Mesendoderm (in vitro differentiated cells): Measurements from ENCODE around the gene CH25H.

Experiments
- DNase-seq: peaks from one replicate; pipeline ENCODE4 v3.0.0; 2013
- H2AK5ac ChIP-seq: 2 replicates; pipeline ENCODE4 v1.6.1; 2013; ENCODE audit warnings: low read length, inconsistent platforms
- H2BK120ac ChIP-seq: 2 replicates; pipeline ENCODE4 v1.6.1; 2013; ENCODE audit warnings: low read depth, mild to moderate bottlenecking, low read length, moderate library complexity, mixed read lengths
- H2BK15ac ChIP-seq: replicated peaks from 2 replicates; pipeline ENCODE4 v1.6.1; 2013; ENCODE audit warnings: low read depth, mild to moderate bottlenecking, moderate library complexity
- H2BK5ac ChIP-seq: 2 replicates; pipeline ENCODE4 v1.6.1; 2013; ENCODE audit warnings: low read length, inconsistent platforms
- H3K18ac ChIP-seq: 2 replicates; pipeline ENCODE4 v1.6.1; 2013; ENCODE audit warnings: mild to moderate bottlenecking, low read length, mixed read lengths
- H3K23ac ChIP-seq: one replicate; pipeline ENCODE4 v1.6.1; 2013; ENCODE audit warnings: low read length
- H3K27ac ChIP-seq: 2 replicates; pipeline ENCODE4 v1.5.1; 2013; ENCODE audit warnings: low read depth, mild to moderate bottlenecking, inconsistent platforms, low read length, moderate library complexity
- H3K27me3 ChIP-seq: 2 replicates; pipeline ENCODE4 v1.6.1; 2013; ENCODE audit warnings: low read length, control low read depth, mild to moderate bottlenecking, inconsistent platforms; ENCODE audit not compliant: insufficient read depth, poor library complexity
- H3K36me3 ChIP-seq: 2 replicates; pipeline ENCODE4 v1.6.1; 2013; ENCODE audit warnings: low read length, inconsistent platforms; ENCODE audit not compliant: control insufficient read depth, insufficient read depth
- H3K4ac ChIP-seq: one replicate; pipeline ENCODE4 v1.6.1; 2013; ENCODE audit warnings: low read depth, mild to moderate bottlenecking, low read length, moderate library complexity
- H3K4me1 ChIP-seq: 2 replicates; pipeline ENCODE4 v1.6.1; 2013; ENCODE audit warnings: low read depth, low read length, inconsistent platforms; ENCODE audit not compliant: control insufficient read depth
- H3K4me2 ChIP-seq: 2 replicates; pipeline ENCODE4 v1.6.1; 2013; ENCODE audit warnings: low read length
- H3K4me3 ChIP-seq: 2 replicates; pipeline ENCODE4 v1.5.1; 2013; ENCODE audit warnings: mild to moderate bottlenecking, low read length
- H3K56ac ChIP-seq: one replicate; pipeline ENCODE4 v1.6.1; 2013; ENCODE audit warnings: low read length
- H3K79me1 ChIP-seq: 2 replicates; pipeline ENCODE4 v1.6.1; 2013; ENCODE audit warnings: low read length, inconsistent platforms
- H3K79me2 ChIP-seq: 2 replicates; pipeline ENCODE4 v1.6.1; 2013; ENCODE audit warnings: mild to moderate bottlenecking, low read length; ENCODE audit not compliant: control insufficient read depth, insufficient read depth
- H3K9ac ChIP-seq: 2 replicates; pipeline ENCODE4 v1.6.1; 2013; ENCODE audit warnings: low read length, inconsistent platforms
- H4K5ac ChIP-seq: one replicate; pipeline ENCODE4 v1.6.1; 2013; ENCODE audit warnings: low read length
- H4K8ac ChIP-seq: one replicate; pipeline ENCODE4 v1.6.1; 2013; ENCODE audit warnings: low read depth, mild to moderate bottlenecking, control low read depth, low read length, moderate library complexity
- WGBS: extraction: QIAGEN DNeasy Blood & Tissue Kit; methylation state at CpG from one replicate; pipeline ENCODE4 v1.1.7; 2013; ENCODE audit warnings: low lambda C conversion rate, missing lambda C conversion rate; ENCODE audit not compliant: insufficient coverage; ENCODE audit errors: extremely low coverage; 5-methylcytosine and 5-hydroxymethylcytosine counted together

The CH25H gene

GRCh38 chr10:89185658-89186057 lies 21.5 kb downstream of the CH25H start:
- Histone ChIP-seq H2BK5ac (no peak overlapping the region), H4K8ac (no peak overlapping the region), H3K4me1 (no peaks in the 10 kb centered on the region), H2BK120ac (no peak overlapping the region), H3K27ac (no peak overlapping the region), H3K27me3 (no peaks in the 10 kb centered on the region), H2BK15ac (no peak overlapping the region), H3K79me1 (no peaks in the 10 kb centered on the region), H3K36me3 (no peaks in the 10 kb centered on the region), H3K4me3 (no peak overlapping the region), H2AK5ac (no peak overlapping the region), H4K5ac (no peak overlapping the region), H3K4me2 (no peak overlapping the region), H3K23ac (no peak overlapping the region), H3K79me2 (no peaks in the 10 kb centered on the region), H3K9ac (no peak overlapping the region), H3K18ac (no peak overlapping the region), H3K4ac (no peak overlapping the region), H3K56ac (no peak overlapping the region)
- DNase-seq, result no peak

- Histone ChIP-seq H2BK15ac (no peak overlapping the region), H3K27ac (no peak overlapping the region), H3K23ac (no peak overlapping the region), H3K4me1 (no peaks in the 10 kb centered on the region), H3K9ac (no peak overlapping the region), H2BK120ac (no peak overlapping the region), H3K4me3 (no peak overlapping the region), H3K79me2 (no peaks in the 10 kb centered on the region), H3K79me1 (no peaks in the 10 kb centered on the region), H3K4ac (no peak overlapping the region), H3K27me3 (no peaks in the 10 kb centered on the region), H4K5ac (no peak overlapping the region), H3K4me2 (no peak overlapping the region), H4K8ac (no peak overlapping the region), H3K56ac (no peak overlapping the region), H2BK5ac (no peak overlapping the region), H3K36me3 (no peaks in the 10 kb centered on the region), H2AK5ac (no peak overlapping the region), H3K18ac (no peak overlapping the region)
- no CpG with 5 or more reads among the region's 3 CpGs for WGBS
- no peak for DNase-seq
Measured at GRCh38 chr10:89184638-89185037, 22.5 kb downstream of the CH25H start.

- Histone ChIP-seq H3K4me2 (no peak overlapping the region), H3K79me1 (no peaks in the 10 kb centered on the region), H3K27me3 (no peaks in the 10 kb centered on the region), H4K5ac (no peak overlapping the region), H2AK5ac (no peak overlapping the region), H3K9ac (no peak overlapping the region), H2BK120ac (no peak overlapping the region), H3K79me2 (no peaks in the 10 kb centered on the region), H3K27ac (no peak overlapping the region), H2BK5ac (no peak overlapping the region), H3K36me3 (no peaks in the 10 kb centered on the region), H3K18ac (no peak overlapping the region), H3K4me3 (no peak overlapping the region), H4K8ac (no peak overlapping the region), H3K23ac (no peak overlapping the region), H3K4me1 (no peaks in the 10 kb centered on the region), H3K56ac (no peak overlapping the region), H2BK15ac (no peak overlapping the region), H3K4ac (no peak overlapping the region)
- no peak for DNase-seq
Measured at GRCh38 chr10:89183571-89183970, 23.5 kb downstream of the CH25H start.

- DNase-seq, result no peak
- no peak overlapping the region for H3K4me3 ChIP-seq
- H3K79me1 ChIP-seq, result no peaks in the 10 kb centered on the region
- H3K18ac ChIP-seq, result no peak overlapping the region
- H3K4me2 ChIP-seq, result no peak overlapping the region
- H2BK5ac ChIP-seq, result no peak overlapping the region
- H3K4ac ChIP-seq, result no peak overlapping the region
- no peak overlapping the region for H3K23ac ChIP-seq
- H3K9ac ChIP-seq, result no peak overlapping the region
- no peaks in the 10 kb centered on the region for H3K4me1 ChIP-seq
- H3K56ac ChIP-seq, result no peak overlapping the region
- no peaks in the 10 kb centered on the region for H3K79me2 ChIP-seq
- H3K36me3 ChIP-seq, result no peaks in the 10 kb centered on the region
- H2BK15ac ChIP-seq, result no peak overlapping the region
- H3K27me3 ChIP-seq, result no peaks in the 10 kb centered on the region
- H2BK120ac ChIP-seq, result no peak overlapping the region
- H3K27ac ChIP-seq, result no peak overlapping the region
- WGBS, result no CpG with 5 or more reads among the region's 2 CpGs
- H4K8ac ChIP-seq, result no peak overlapping the region
- H4K5ac ChIP-seq, result no peak overlapping the region
- H2AK5ac ChIP-seq, result no peak overlapping the region
Measured at GRCh38 chr10:89182894-89183293, 24.2 kb downstream of the CH25H start.

- no peaks in the 10 kb centered on the region for H3K79me2 ChIP-seq
- no peak overlapping the region for H3K56ac ChIP-seq
- H2AK5ac ChIP-seq, result no peak overlapping the region
- no peak overlapping the region for H3K4me3 ChIP-seq
- no peak overlapping the region for H2BK120ac ChIP-seq
- H3K4me1 ChIP-seq, result no peaks in the 10 kb centered on the region
- no peak overlapping the region for H2BK5ac ChIP-seq
- no peak overlapping the region for H3K4ac ChIP-seq
- no peak overlapping the region for H2BK15ac ChIP-seq
- no peak overlapping the region for H3K4me2 ChIP-seq
- no peaks in the 10 kb centered on the region for H3K36me3 ChIP-seq
- H4K5ac ChIP-seq, result no peak overlapping the region
- no peak overlapping the region for H3K23ac ChIP-seq
- no peaks in the 10 kb centered on the region for H3K27me3 ChIP-seq
- peak; percentile 18 for DNase-seq
- H3K27ac ChIP-seq, result no peak overlapping the region
- no peak overlapping the region for H4K8ac ChIP-seq
- H3K18ac ChIP-seq, result no peak overlapping the region
- H3K9ac ChIP-seq, result no peak overlapping the region
- no peaks in the 10 kb centered on the region for H3K79me1 ChIP-seq
Measured at GRCh38 chr10:89175816-89176215, 31.3 kb downstream of the CH25H start.

- DNase-seq, result no peak
- no peaks in the 10 kb centered on the region for H3K79me2 ChIP-seq
- no peaks in the 10 kb centered on the region for H3K4me1 ChIP-seq
Measured at GRCh38 chr10:89173075-89173474, 34.0 kb downstream of the CH25H start.

More at GRCh38 chr10:89173075-89173474, 34.0 kb downstream of the CH25H start:
- Histone ChIP-seq H3K27me3 (no peaks in the 10 kb centered on the region), H3K56ac (no peak overlapping the region), H3K9ac (no peak overlapping the region), H3K27ac (no peak overlapping the region), H3K79me1 (no peaks in the 10 kb centered on the region), H4K5ac (no peak overlapping the region), H3K4ac (no peak overlapping the region), H3K4me3 (no peak overlapping the region), H3K4me2 (no peak overlapping the region), H2BK15ac (no peak overlapping the region), H3K18ac (no peak overlapping the region), H3K36me3 (no peaks in the 10 kb centered on the region), H3K23ac (no peak overlapping the region), H2BK5ac (no peak overlapping the region), H4K8ac (no peak overlapping the region), H2AK5ac (no peak overlapping the region), H2BK120ac (no peak overlapping the region)
